ENCODE data around the gene SPRYD7.

The SPRYD7 gene

DNA sequence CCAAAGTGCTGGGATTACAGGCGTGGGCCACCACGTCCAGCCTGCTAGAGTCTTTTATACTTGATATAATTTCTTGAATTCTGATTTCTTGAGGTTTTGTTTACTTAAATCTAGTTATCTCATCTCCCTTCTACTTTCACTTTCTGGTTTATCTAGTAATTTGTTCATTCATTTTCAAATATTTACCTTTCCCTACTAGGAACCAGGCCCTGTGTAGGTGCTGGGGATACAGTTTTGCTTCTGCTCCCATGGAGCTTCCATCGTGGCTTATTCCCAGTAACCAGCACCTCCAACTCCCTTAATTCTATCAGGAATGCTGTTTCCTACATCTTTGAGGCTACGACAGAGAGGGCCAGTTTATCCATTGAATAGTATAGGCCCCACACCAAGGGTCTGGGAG, 36.6 kb upstream of the SPRYD7 start:
- Histone ChIP-seq H3K4me3 (ENCODE audit: low read depth, low read length) (no peak overlapping the region), H3K27ac (ENCODE audit: extremely low read depth, low read depth, low read length) (no peak overlapping the region), H3K4me1 (ENCODE audit: control insufficient read depth, insufficient read depth, low read length) (no peaks in the 10 kb centered on the region), H3K9me3 (ENCODE audit: control insufficient read depth, insufficient read depth, low read depth, low read length) (no peaks in the 10 kb centered on the region), H3K36me3 (ENCODE audit: control insufficient read depth in 2 of 2, insufficient read depth in 1 of 2, low read length in 2 of 2) (no peaks in the 10 kb centered on the region)
- POLR2A ChIA-PET = no interaction called here
- TF ChIP-seq SP3 (tag by site-specific recombination; IDR thresholded peaks at IDR 0.05) (no peak), ZBTB21 (tag by site-specific recombination; IDR thresholded peaks at IDR 0.05) (no peak), ZBTB7A (tag by site-specific recombination; IDR thresholded peaks at IDR 0.05; ENCODE audit: low read depth) (no peak), REPIN1 (tag by site-specific recombination; IDR thresholded peaks at IDR 0.05; ENCODE audit: low read depth) (no peak), PRDM1 (tag by site-specific recombination; IDR thresholded peaks at IDR 0.05) (no peak), ZNF132 (tag by site-specific recombination; IDR thresholded peaks at IDR 0.05; ENCODE audit: borderline replicate concordance) (no peak), ZNF530 (tag by site-specific recombination; IDR thresholded peaks at IDR 0.05; ENCODE audit: low read depth) (no peak), ZNF324 (tag by site-specific recombination; IDR thresholded peaks at IDR 0.05) (no peak), OVOL3 (tag by site-specific recombination; IDR thresholded peaks at IDR 0.05) (no peak), ZBTB1 (tag by site-specific recombination; IDR thresholded peaks at IDR 0.05) (no peak), ZNF239 (tag by site-specific recombination; IDR thresholded peaks at IDR 0.05) (no peak), ZNF114 (tag by site-specific recombination; IDR thresholded peaks at IDR 0.05) (no peak)
- TF ChIP-seq, protein P1, sequence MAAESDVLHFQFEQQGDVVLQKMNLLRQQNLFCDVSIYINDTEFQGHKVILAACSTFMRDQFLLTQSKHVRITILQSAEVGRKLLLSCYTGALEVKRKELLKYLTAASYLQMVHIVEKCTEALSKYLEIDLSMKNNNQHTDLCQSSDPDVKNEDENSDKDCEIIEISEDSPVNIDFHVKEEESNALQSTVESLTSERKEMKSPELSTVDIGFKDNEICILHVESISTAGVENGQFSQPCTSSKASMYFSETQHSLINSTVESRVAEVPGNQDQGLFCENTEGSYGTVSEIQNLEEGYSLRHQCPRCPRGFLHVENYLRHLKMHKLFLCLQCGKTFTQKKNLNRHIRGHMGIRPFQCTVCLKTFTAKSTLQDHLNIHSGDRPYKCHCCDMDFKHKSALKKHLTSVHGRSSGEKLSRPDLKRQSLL (tag by site-specific recombination; IDR thresholded peaks at IDR 0.05) = no peak
- TF ChIP-seq, protein P2, sequence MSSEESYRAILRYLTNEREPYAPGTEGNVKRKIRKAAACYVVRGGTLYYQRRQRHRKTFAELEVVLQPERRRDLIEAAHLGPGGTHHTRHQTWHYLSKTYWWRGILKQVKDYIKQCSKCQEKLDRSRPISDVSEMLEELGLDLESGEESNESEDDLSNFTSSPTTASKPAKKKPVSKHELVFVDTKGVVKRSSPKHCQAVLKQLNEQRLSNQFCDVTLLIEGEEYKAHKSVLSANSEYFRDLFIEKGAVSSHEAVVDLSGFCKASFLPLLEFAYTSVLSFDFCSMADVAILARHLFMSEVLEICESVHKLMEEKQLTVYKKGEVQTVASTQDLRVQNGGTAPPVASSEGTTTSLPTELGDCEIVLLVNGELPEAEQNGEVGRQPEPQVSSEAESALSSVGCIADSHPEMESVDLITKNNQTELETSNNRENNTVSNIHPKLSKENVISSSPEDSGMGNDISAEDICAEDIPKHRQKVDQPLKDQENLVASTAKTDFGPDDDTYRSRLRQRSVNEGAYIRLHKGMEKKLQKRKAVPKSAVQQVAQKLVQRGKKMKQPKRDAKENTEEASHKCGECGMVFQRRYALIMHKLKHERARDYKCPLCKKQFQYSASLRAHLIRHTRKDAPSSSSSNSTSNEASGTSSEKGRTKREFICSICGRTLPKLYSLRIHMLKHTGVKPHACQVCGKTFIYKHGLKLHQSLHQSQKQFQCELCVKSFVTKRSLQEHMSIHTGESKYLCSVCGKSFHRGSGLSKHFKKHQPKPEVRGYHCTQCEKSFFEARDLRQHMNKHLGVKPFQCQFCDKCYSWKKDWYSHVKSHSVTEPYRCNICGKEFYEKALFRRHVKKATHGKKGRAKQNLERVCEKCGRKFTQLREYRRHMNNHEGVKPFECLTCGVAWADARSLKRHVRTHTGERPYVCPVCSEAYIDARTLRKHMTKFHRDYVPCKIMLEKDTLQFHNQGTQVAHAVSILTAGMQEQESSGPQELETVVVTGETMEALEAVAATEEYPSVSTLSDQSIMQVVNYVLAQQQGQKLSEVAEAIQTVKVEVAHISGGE (tag by site-specific recombination; conservative IDR thresholded peaks at IDR 0.05; ENCODE audit: low read depth) = no peak
- TF ChIP-seq, protein P3, sequence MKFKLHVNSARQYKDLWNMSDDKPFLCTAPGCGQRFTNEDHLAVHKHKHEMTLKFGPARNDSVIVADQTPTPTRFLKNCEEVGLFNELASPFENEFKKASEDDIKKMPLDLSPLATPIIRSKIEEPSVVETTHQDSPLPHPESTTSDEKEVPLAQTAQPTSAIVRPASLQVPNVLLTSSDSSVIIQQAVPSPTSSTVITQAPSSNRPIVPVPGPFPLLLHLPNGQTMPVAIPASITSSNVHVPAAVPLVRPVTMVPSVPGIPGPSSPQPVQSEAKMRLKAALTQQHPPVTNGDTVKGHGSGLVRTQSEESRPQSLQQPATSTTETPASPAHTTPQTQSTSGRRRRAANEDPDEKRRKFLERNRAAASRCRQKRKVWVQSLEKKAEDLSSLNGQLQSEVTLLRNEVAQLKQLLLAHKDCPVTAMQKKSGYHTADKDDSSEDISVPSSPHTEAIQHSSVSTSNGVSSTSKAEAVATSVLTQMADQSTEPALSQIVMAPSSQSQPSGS (tag by site-specific recombination; IDR thresholded peaks at IDR 0.05; ENCODE audit: low read depth) = no peak
- TF ChIP-seq, protein P4, sequence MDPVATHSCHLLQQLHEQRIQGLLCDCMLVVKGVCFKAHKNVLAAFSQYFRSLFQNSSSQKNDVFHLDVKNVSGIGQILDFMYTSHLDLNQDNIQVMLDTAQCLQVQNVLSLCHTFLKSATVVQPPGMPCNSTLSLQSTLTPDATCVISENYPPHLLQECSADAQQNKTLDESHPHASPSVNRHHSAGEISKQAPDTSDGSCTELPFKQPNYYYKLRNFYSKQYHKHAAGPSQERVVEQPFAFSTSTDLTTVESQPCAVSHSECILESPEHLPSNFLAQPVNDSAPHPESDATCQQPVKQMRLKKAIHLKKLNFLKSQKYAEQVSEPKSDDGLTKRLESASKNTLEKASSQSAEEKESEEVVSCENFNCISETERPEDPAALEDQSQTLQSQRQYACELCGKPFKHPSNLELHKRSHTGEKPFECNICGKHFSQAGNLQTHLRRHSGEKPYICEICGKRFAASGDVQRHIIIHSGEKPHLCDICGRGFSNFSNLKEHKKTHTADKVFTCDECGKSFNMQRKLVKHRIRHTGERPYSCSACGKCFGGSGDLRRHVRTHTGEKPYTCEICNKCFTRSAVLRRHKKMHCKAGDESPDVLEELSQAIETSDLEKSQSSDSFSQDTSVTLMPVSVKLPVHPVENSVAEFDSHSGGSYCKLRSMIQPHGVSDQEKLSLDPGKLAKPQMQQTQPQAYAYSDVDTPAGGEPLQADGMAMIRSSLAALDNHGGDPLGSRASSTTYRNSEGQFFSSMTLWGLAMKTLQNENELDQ (tag by site-specific recombination; IDR thresholded peaks at IDR 0.05; ENCODE audit: low read depth) = no peak
- TF ChIP-seq, protein P5, sequence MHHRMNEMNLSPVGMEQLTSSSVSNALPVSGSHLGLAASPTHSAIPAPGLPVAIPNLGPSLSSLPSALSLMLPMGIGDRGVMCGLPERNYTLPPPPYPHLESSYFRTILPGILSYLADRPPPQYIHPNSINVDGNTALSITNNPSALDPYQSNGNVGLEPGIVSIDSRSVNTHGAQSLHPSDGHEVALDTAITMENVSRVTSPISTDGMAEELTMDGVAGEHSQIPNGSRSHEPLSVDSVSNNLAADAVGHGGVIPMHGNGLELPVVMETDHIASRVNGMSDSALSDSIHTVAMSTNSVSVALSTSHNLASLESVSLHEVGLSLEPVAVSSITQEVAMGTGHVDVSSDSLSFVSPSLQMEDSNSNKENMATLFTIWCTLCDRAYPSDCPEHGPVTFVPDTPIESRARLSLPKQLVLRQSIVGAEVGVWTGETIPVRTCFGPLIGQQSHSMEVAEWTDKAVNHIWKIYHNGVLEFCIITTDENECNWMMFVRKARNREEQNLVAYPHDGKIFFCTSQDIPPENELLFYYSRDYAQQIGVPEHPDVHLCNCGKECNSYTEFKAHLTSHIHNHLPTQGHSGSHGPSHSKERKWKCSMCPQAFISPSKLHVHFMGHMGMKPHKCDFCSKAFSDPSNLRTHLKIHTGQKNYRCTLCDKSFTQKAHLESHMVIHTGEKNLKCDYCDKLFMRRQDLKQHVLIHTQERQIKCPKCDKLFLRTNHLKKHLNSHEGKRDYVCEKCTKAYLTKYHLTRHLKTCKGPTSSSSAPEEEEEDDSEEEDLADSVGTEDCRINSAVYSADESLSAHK (tag by site-specific recombination; IDR thresholded peaks at IDR 0.05) = no peak
- TF ChIP-seq, protein P6, sequence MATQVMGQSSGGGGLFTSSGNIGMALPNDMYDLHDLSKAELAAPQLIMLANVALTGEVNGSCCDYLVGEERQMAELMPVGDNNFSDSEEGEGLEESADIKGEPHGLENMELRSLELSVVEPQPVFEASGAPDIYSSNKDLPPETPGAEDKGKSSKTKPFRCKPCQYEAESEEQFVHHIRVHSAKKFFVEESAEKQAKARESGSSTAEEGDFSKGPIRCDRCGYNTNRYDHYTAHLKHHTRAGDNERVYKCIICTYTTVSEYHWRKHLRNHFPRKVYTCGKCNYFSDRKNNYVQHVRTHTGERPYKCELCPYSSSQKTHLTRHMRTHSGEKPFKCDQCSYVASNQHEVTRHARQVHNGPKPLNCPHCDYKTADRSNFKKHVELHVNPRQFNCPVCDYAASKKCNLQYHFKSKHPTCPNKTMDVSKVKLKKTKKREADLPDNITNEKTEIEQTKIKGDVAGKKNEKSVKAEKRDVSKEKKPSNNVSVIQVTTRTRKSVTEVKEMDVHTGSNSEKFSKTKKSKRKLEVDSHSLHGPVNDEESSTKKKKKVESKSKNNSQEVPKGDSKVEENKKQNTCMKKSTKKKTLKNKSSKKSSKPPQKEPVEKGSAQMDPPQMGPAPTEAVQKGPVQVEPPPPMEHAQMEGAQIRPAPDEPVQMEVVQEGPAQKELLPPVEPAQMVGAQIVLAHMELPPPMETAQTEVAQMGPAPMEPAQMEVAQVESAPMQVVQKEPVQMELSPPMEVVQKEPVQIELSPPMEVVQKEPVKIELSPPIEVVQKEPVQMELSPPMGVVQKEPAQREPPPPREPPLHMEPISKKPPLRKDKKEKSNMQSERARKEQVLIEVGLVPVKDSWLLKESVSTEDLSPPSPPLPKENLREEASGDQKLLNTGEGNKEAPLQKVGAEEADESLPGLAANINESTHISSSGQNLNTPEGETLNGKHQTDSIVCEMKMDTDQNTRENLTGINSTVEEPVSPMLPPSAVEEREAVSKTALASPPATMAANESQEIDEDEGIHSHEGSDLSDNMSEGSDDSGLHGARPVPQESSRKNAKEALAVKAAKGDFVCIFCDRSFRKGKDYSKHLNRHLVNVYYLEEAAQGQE (tag by site-specific recombination; IDR thresholded peaks at IDR 0.05) = no peak
- TF ChIP-seq, protein P7, sequence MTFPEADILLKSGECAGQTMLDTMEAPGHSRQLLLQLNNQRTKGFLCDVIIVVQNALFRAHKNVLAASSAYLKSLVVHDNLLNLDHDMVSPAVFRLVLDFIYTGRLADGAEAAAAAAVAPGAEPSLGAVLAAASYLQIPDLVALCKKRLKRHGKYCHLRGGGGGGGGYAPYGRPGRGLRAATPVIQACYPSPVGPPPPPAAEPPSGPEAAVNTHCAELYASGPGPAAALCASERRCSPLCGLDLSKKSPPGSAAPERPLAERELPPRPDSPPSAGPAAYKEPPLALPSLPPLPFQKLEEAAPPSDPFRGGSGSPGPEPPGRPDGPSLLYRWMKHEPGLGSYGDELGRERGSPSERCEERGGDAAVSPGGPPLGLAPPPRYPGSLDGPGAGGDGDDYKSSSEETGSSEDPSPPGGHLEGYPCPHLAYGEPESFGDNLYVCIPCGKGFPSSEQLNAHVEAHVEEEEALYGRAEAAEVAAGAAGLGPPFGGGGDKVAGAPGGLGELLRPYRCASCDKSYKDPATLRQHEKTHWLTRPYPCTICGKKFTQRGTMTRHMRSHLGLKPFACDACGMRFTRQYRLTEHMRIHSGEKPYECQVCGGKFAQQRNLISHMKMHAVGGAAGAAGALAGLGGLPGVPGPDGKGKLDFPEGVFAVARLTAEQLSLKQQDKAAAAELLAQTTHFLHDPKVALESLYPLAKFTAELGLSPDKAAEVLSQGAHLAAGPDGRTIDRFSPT (tag by site-specific recombination; IDR thresholded peaks at IDR 0.05) = no peak
- CTCF ChIA-PET = interaction anchor here (0.6 kb wide), 1 partner anchor 940 kb away, joined by 3 read pairs; no protein-coding TSS in a partner anchor
